Mucosa of descending colon (tissue), 3 donors: ENCODE measurements around the gene PCSK5. TPM values are rescaled to one million over a fixed set of nuclear protein-coding genes. Genes with fewer than 3 reads are reported as not detected.

Source experiments
- ATAC-seq: fragments of 200-7000 bp; cut with Tn5 transposase; one replicate; pipeline ENCODE4 v1.9.1; 2020; ENCODE audit warnings: mild to moderate bottlenecking, moderate library complexity
- DNase-seq, 3 donors: peaks; one replicate each; pipeline ENCODE4 v3.0.0-alpha.2; 2020
- H3K36me3 ChIP-seq: fragments of 200-600 bp; one replicate; pipeline ENCODE4 v1.8.0; 2021; ENCODE audit warnings: low read depth, mild to moderate bottlenecking
- H3K4me1 ChIP-seq: fragments of 200-600 bp; one replicate; pipeline ENCODE4 v1.8.0; 2021; ENCODE audit warnings: low read depth, mild to moderate bottlenecking
- H3K4me3 ChIP-seq: fragments of 200-600 bp; one replicate; pipeline ENCODE4 v1.8.0; 2021; ENCODE audit warnings: mild to moderate bottlenecking
- H3K9me3 ChIP-seq: fragments of 200-600 bp; one replicate; pipeline ENCODE4 v1.8.0; 2021; ENCODE audit warnings: mild to moderate bottlenecking
- intact Hi-C, 2 donors: fragments of 100-400 bp; cut with DNase I in 1 of 2; cut with micrococcal nuclease in 1 of 2; formaldehyde crosslinking; loops; one replicate each; pipeline versions ENCODE4 v1.11.0 to v1.11.1; 2022; cut with DNase I, micrococcal nuclease
- total RNA-seq, 3 donors: library from RNA; stranded (reverse); fragmentation: NEBNext Ultra II Directional in 2 of 3; extraction: Animal tissue kit (Norgen Biotek cat#: 25700) in 2 of 3; gene quantifications; one replicate each; pipeline versions ENCODE4 v1.2.1 to v1.2.4, GENCODE V29; 2021 to 2023
- TF ChIP-seq, protein P1 (sequence below): fragments of 200-600 bp; IDR thresholded peaks from one replicate; pipeline ENCODE4 v1.8.0; 2022; ENCODE audit warnings: antibody characterized with exemption, mild to moderate bottlenecking
- donor health status: DM: no; HTN: no; CAD: no; lungs with moderate emphysema.
- donor health status: DM: no; HTN: no; CAD: no.
- donor health status: DM: no; HTN: yes; CAD: no.

PCSK5 gene
- total RNA-seq, 3 donors from 2014 or later: 44.3 to 82.0 (median 53.3) TPM

DNA sequence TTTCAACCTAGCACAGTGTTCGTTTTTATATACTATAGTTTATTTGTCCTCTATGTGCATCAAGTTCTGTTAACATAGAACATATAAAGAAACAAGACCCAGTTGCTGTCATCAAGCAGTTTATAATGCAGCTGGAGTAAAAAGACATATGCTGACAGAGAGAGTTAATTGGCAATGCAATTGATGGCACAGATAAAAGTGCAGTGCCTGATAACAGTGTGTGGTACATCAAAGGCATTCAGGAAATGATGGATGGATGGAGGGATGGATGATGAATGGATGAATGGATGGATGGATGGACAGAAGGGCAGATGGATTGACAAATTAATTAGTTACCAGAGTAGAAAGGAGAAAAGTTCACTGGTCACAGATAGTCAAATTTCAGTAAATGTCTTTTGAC is 264.9 kb downstream of the PCSK5 start:
- no peak for DNase-seq
- peaks cover 9% of the 10 kb centered on the region for H3K4me1 ChIP-seq
- intact Hi-C loops: no loop called here

DNA sequence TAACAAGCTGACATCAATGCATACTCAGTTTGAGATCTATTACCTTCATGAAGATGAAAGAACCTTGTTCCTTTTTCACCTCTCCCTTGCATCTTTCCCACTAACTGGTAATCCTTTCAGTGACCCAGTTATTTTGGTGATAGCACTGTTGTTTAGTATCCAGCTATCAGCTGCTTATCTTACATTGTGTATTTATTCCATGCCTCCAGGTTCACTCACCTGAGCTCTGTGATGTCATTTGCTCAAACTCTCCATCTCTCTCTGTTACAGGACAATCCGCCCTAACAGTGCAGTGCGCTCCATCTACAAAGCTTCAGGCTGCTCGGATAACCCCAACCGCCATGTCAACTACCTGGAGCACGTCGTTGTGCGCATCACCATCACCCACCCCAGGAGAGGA is 268.2 kb downstream of the PCSK5 start:
- Histone ChIP-seq H3K4me3 (no peak overlapping the region), H3K36me3 (peaks cover 4% of the 10 kb centered on the region), H3K9me3 (no peaks in the 10 kb centered on the region), H3K4me1 (no peaks in the 10 kb centered on the region)
- intact Hi-C loops: no loop called here
- TF ChIP-seq, protein P1, sequence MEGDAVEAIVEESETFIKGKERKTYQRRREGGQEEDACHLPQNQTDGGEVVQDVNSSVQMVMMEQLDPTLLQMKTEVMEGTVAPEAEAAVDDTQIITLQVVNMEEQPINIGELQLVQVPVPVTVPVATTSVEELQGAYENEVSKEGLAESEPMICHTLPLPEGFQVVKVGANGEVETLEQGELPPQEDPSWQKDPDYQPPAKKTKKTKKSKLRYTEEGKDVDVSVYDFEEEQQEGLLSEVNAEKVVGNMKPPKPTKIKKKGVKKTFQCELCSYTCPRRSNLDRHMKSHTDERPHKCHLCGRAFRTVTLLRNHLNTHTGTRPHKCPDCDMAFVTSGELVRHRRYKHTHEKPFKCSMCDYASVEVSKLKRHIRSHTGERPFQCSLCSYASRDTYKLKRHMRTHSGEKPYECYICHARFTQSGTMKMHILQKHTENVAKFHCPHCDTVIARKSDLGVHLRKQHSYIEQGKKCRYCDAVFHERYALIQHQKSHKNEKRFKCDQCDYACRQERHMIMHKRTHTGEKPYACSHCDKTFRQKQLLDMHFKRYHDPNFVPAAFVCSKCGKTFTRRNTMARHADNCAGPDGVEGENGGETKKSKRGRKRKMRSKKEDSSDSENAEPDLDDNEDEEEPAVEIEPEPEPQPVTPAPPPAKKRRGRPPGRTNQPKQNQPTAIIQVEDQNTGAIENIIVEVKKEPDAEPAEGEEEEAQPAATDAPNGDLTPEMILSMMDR: no peak
- ATAC-seq (no peak), DNase-seq (no peak)

More for the DNA sequence above, 264.9 kb downstream of the PCSK5 start:
- TF ChIP-seq, protein P1: no peak
- no peaks in the 10 kb centered on the region for H3K9me3 ChIP-seq
- peaks cover 4% of the 10 kb centered on the region for H3K36me3 ChIP-seq
- H3K4me3 ChIP-seq: no peak overlapping the region
- no peak for ATAC-seq

DNA sequence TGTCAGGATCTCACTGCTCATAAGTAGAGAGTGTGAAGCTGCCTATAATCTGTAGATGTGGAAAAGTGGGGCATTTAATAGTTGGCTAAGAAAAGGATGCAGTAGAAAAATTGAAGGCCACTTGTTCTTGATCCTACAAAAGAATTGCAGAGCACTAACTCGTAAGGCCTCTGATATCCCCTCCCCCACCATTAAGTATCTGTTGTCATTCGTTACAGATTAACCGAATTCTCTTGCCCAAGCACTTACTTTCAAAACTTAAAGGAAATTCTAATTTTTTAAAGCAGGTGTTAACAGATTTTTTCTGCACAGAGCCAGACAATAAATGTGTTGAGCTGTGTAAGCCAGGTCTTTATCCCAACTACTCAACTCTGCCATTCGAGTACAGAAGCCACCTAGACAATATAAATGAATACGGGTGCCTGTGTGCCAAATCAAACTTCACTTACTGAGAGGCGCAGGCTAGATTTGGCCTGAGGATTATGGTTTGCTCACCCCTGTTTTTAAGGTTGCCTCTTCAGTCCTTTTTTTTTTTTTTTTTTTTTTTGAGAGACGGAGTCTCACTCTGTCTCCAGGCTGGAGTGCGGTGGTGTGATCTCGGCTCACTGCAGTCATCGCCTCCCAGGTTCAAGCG is 268.9 kb downstream of the PCSK5 start:
- H3K4me1 ChIP-seq: no peaks in the 10 kb centered on the region
- ATAC-seq (no peak), DNase-seq (no peak)
- intact Hi-C loops: no loop called here
- no peaks in the 10 kb centered on the region for H3K9me3 ChIP-seq
- peaks cover 4% of the 10 kb centered on the region for H3K36me3 ChIP-seq
- TF ChIP-seq, protein P1: no peak
- H3K4me3 ChIP-seq: no peak overlapping the region

DNA sequence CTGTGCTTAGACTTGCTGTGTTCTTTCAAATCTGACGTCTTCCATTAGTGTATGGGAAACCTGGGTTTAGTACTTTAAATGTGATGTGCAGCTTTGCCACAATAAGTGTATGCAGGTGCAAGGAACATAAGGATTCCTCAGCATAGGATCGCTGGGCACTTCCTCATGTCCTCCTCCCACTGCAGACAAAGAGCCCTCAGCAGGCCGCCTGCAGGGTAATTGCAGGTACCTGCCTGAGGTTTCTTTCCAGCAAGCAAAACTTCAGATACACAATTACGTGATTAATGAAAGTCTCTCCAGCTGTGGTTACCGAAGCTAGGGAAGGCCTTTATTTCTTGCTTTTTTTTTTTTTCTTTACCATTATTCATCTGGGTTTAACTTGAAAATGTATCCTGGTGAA is 270.6 kb downstream of the PCSK5 start:
- H3K4me1 ChIP-seq: no peaks in the 10 kb centered on the region
- intact Hi-C loops: no loop called here
- no peak overlapping the region for H3K4me3 ChIP-seq
- H3K9me3 ChIP-seq: no peaks in the 10 kb centered on the region
- ATAC-seq: no peak
- DNase-seq: no peak
- TF ChIP-seq, protein P1: no peak
- H3K36me3 ChIP-seq: peaks cover 4% of the 10 kb centered on the region

DNA sequence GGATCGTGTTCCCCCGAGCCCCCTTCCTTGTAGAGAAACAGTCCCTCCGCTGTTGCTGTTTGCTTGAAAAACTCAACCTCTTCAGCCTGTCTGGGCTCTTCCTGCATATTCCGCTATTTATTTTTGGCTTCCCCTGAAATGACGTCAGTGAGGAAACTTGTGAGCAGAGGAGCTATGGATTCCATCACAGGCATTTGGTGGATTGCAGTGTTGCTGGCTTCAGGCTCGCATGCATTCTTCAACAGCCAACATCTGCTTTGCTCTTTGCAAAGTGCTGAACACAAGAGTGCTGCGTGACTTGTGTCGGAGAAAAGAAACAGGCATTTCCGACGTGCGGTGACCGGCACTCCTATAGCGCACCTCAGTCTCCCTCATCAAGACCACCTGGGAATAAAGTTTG is 271.1 kb downstream of the PCSK5 start:
- Histone ChIP-seq H3K4me3 (no peak overlapping the region), H3K36me3 (peaks cover 4% of the 10 kb centered on the region)

More for the DNA sequence above, 271.1 kb downstream of the PCSK5 start:
- TF ChIP-seq, protein P1: no peak
- Histone ChIP-seq H3K9me3 (no peaks in the 10 kb centered on the region), H3K4me1 (no peaks in the 10 kb centered on the region)
- ATAC-seq (peak; percentile 19), DNase-seq (no peak)
- intact Hi-C loops: no loop called here
